CD4-positive, alpha-beta T cell treated with Interleukin-17A for 1 hour (primary cell): ENCODE data around the gene MROH7.

Experiments
- DNase-seq: peaks from one replicate; pipeline ENCODE4 v3.0.0-alpha.2; 2020

MROH7 gene

GRCh38 chr1:54640863-54641836 lies at the start of gene MROH7:
MROH7 (plus strand) TSS chr1:54641786; CDS start chr1:54652927, 11,141 bp downstream.
- DNase-seq: no peak

GRCh38 chr1:54593571-54594160 lies 47.9 kb upstream of the MROH7 start:
- no peak for DNase-seq

GRCh38 chr1:54594463-54594862 lies 47.1 kb upstream of the MROH7 start:
- DNase-seq: no peak

GRCh38 chr1:54595956-54596498 lies 45.6 kb upstream of the MROH7 start:
- DNase-seq: no peak

GRCh38 chr1:54596756-54597155 lies 44.8 kb upstream of the MROH7 start:
- DNase-seq: no peak

GRCh38 chr1:54597455-54598030 lies 44.0 kb upstream of the MROH7 start:
- DNase-seq: no peak

- DNase-seq: no peak
These were observed 42.3 kb upstream of the MROH7 start for GRCh38 chr1:54599211-54599823.

- DNase-seq: no peak
These were observed 40.5 kb upstream of the MROH7 start for GRCh38 chr1:54600947-54601721.

GRCh38 chr1:54601730-54602129 lies 39.9 kb upstream of the MROH7 start:
- DNase-seq: no peak

GRCh38 chr1:54602554-54602953 lies 39.0 kb upstream of the MROH7 start:
- no peak for DNase-seq

GRCh38 chr1:54603241-54603640 lies 38.3 kb upstream of the MROH7 start:
- DNase-seq: no peak

- no peak for DNase-seq
These were observed 37.5 kb upstream of the MROH7 start for GRCh38 chr1:54604051-54604450.

GRCh38 chr1:54604572-54605370 lies 36.8 kb upstream of the MROH7 start:
- DNase-seq: peak; percentile 27

GRCh38 chr1:54606096-54606989 lies 35.2 kb upstream of the MROH7 start:
- no peak for DNase-seq

GRCh38 chr1:54606990-54607325 lies 34.6 kb upstream of the MROH7 start:
- DNase-seq: no peak

GRCh38 chr1:54607821-54608565 lies 33.6 kb upstream of the MROH7 start:
- DNase-seq: no peak

GRCh38 chr1:54608566-54609230 lies 32.9 kb upstream of the MROH7 start:
- no peak for DNase-seq

- no peak for DNase-seq
These were observed 32.2 kb upstream of the MROH7 start for GRCh38 chr1:54609301-54609921.

- no peak for DNase-seq
These were observed 31.5 kb upstream of the MROH7 start for GRCh38 chr1:54610048-54610447.
